ENCODE data around the gene FH.

Gene FH

GRCh38 chr1:241460098-241460873 lies 59.3 kb downstream of the FH start:
- H3K4me1 ChIP-seq: no peaks in the 10 kb centered on the region
- H3K4me3 ChIP-seq (ENCODE audit: low read depth, low read length): no peak overlapping the region
- no peak for TF ChIP-seq CTCF (IDR thresholded peaks at IDR 0.05; ENCODE audit: low read depth, low read length)
- H3K36me3 ChIP-seq: no peaks in the 10 kb centered on the region
- no peaks in the 10 kb centered on the region for H3K27me3 ChIP-seq
- DNase-seq: no peak
- no peaks in the 10 kb centered on the region for H3K9me3 ChIP-seq

GRCh38 chr1:241459186-241459802 lies 60.3 kb downstream of the FH start:
- Histone ChIP-seq H3K27me3 (no peaks in the 10 kb centered on the region), H3K36me3 (no peaks in the 10 kb centered on the region), H3K9me3 (no peaks in the 10 kb centered on the region), H3K4me3 (ENCODE audit: low read depth, low read length) (no peak overlapping the region), H3K4me1 (no peaks in the 10 kb centered on the region)
- no peak for DNase-seq
- TF ChIP-seq CTCF (IDR thresholded peaks at IDR 0.05; ENCODE audit: low read depth, low read length): no peak

- Histone ChIP-seq H3K36me3 (no peaks in the 10 kb centered on the region), H3K4me3 (ENCODE audit: low read depth, low read length) (no peak overlapping the region), H3K9me3 (no peaks in the 10 kb centered on the region), H3K4me1 (no peaks in the 10 kb centered on the region), H3K27me3 (no peaks in the 10 kb centered on the region)
- DNase-seq: no peak
- no peak for TF ChIP-seq CTCF (IDR thresholded peaks at IDR 0.05; ENCODE audit: low read depth, low read length)
Observed at GRCh38 chr1:241457421-241457820, 62.1 kb downstream of the FH start.

- TF ChIP-seq CTCF (IDR thresholded peaks at IDR 0.05; ENCODE audit: low read depth, low read length): no peak
- DNase-seq: no peak
- no peaks in the 10 kb centered on the region for H3K27me3 ChIP-seq
- H3K9me3 ChIP-seq: no peaks in the 10 kb centered on the region
- H3K4me1 ChIP-seq: no peaks in the 10 kb centered on the region
- H3K4me3 ChIP-seq (ENCODE audit: low read depth, low read length): no peak overlapping the region
- no peaks in the 10 kb centered on the region for H3K36me3 ChIP-seq
Observed at GRCh38 chr1:241456743-241457142, 62.8 kb downstream of the FH start.

GRCh38 chr1:241453732-241454131 lies 65.8 kb downstream of the FH start:
- H3K4me1 ChIP-seq: no peaks in the 10 kb centered on the region
- H3K9me3 ChIP-seq: no peaks in the 10 kb centered on the region
- no peak overlapping the region for H3K4me3 ChIP-seq (ENCODE audit: low read depth, low read length)
- H3K36me3 ChIP-seq: no peaks in the 10 kb centered on the region
- no peak for TF ChIP-seq CTCF (IDR thresholded peaks at IDR 0.05; ENCODE audit: low read depth, low read length)
- DNase-seq: no peak
- H3K27me3 ChIP-seq: no peaks in the 10 kb centered on the region

GRCh38 chr1:241451956-241452355 lies 67.6 kb downstream of the FH start:
- Histone ChIP-seq H3K4me1 (no peaks in the 10 kb centered on the region), H3K36me3 (no peaks in the 10 kb centered on the region), H3K4me3 (ENCODE audit: low read depth, low read length) (no peak overlapping the region), H3K27me3 (no peaks in the 10 kb centered on the region), H3K9me3 (no peaks in the 10 kb centered on the region)
- no peak for TF ChIP-seq CTCF (IDR thresholded peaks at IDR 0.05; ENCODE audit: low read depth, low read length)
- no peak for DNase-seq

Data from BE2C (cell line).